Cerebellar cortex (tissue), 1 donor: Measurements from ENCODE around the gene LRP1B.
A peak's percentile ranks its signal among the peaks of the same experiment; 100 is the strongest.

Source experiments
- DNase-seq: peaks from one replicate; pipeline ENCODE4 v3.0.0-alpha.2; 2015; ENCODE audit warnings: low spot score

Gene LRP1B

DNA sequence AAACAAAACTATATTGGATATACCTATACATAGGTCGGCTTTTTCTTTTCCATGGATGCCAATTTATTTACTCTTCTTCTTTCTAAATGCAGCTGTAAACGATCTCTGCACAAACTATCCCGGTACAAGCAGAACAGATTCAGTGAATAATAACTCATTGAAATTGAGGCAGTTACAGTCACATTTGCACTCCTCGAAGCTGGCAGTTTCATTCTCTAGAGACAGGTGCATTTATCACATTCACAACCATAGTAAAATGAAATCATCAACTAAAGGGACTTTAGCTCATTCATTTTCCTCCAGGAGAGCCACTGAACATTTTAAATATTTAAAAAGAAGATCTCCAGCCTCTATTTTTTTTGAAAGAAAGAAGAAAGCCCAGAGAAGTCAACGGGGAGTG is 551.7 kb downstream of the LRP1B start:
- DNase-seq: no peak

DNA sequence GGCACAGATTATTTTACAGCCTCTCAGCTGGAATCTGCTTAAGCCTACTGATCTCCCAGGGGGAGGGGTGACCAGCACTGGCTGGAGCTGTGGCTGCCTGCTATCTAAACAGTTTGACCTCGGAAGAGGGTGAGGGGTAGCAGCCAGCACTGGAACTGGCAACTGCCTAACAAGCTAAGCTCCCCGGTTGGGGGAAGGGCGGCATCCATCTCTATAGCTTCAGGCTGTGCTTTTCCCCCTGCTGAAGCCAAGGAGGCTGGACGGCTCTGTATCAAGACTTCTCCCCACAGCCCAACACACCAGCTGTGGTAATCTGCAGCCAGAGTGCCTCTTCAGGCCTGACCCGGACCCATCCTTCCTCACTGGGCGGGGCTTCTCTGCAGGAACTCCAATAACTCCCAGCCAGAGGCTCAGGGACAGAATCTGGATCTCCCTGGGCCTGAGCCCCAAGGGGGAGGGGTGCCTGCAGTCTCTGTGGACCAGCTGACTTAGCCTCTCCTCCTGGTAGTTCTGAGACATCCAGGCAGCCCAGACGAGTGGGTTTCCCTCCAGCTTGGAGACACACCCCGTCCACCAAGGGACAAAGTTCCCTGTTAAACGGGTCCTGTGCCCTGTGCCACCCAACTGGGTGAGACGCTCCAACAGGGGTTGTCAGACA is 560.2 kb downstream of the LRP1B start:
- DNase-seq: no peak

DNA sequence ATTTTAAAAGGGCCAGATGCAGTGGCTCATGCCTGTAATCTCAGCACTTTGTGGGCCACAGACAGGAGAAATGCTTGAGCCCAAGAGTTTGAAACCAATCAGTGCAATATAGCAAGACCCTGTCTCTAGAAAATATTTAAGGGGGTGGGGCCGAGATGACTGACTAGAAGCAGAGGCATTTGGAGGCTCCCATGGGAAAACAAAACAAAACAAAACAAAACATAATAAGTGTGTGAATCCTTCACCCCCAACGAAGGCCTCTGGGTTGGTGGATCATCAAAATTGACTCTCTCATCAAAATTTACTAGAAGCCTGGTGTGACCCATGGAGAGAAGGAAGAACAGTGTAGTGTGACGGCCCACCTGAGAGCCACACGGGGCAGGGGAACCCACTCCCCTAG is 560.9 kb downstream of the LRP1B start:
- no peak for DNase-seq

DNA sequence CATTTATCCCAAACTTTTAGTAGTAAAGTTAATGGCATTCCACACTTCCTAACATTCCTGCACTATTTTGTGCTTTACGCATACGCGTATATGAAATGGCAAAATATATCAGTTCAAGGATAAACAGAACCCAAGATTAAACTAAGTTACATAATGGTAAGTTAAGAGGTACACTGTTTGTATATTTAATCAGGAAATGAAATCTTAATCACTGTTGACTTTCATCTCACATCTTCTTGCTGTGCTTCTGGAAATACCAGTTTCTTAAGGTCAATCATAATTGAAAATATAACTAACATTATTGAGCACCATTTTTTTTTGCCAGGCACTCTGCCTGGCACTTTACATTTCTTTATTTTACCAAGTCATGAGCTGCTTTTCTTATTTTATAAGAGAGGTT is 565.2 kb downstream of the LRP1B start:
- DNase-seq: no peak

DNA sequence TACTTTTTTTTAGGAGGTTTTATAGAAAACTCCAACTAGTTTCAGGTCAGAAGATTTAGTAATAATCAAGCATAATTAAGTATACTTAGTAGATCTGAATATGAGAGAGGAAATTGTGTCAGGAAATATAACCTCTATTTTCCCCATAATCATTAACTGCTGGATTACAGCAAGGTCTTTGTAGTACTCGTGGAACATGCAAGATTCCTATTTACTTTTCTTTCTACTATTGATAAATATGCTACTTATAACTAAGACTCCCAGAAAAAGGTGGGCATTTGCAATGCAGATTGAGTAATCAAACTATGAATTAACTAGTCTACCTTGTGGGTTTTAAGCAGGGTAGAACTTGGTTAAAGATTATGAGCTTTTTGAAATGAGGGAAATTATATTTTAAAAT is 570.1 kb downstream of the LRP1B start:
- no peak for DNase-seq

DNA sequence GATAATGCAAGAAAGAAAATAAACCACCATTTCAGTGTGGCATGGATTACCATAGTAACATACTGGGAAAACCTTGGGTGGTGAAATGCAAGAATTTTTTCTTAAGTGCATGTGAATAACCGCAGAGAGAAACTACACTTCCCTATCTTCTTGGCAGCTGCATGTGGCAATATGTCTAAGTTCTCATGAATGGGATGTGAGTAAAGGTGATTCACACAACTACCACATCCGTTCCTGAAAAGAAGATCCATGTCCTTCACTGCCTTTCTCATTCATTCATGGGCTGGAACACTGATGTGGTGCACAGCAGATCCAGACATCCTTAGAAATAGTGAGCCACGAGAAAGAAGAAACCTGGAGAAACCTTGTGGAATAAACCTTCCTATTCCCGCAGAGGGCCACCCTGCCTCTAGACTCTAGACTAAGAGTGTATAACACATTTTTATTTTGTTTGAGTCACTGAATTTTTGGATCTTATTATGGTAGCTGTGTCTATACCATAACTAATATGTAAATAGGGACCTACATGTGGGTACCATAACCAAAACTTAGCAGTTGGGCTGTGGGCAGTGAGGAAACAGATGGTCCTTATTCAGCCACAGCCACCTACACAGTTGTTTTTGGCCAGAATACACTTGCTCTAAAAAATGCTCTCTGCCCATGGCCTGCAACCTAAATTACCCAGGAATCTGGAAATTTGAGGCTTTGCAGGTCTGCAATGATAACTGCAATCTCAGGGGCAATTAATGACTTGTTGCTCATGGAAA is 573.3 kb downstream of the LRP1B start:
- DNase-seq: peak; percentile 16

DNA sequence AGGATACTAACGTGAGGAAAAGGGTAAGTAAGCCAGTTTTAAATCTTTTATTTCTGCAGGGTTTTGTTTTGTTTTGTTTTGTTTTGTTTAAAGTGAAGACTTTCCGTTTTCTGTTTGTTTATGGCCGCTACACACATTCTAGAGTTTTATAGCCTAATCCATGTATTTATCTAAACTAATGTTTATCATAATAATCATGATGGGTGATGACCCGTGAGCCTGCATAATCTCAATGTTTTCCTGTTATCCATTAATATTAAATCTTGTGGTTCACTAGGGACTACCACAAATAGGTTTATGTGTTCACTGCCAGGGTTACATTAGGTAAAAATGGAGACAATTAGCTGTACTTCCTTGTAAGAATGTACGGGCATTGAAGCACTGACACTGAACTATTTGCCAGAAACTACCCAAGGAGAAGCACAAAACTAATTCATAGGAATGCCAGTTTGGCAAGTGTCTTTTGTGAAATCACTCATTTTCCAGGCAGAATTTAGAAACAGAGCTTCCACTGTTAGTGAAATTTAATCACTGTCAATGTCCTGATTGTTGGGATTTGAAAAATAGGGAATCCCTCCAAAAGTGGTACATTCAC is 574.8 kb downstream of the LRP1B start:
- DNase-seq: peak; percentile 54

DNA sequence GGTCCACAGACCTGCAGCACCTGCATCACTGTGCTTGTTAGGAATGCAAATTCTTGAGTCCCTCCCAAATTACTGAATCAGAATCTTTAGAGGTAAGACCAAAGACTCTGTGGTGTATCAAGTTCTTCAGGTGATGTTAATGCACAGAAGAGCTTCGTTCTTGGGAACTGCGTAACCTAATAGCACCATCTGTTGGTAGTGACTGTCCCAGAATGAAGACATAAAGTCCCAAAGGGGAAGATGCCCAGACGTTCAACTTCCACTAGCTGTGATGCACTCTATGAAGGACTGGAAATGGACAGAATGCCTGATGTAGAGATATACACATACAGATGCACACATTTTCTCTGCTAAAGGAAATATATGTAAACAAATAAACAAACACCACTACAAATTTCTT is 576.0 kb downstream of the LRP1B start:
- DNase-seq: peak; percentile 73

DNA sequence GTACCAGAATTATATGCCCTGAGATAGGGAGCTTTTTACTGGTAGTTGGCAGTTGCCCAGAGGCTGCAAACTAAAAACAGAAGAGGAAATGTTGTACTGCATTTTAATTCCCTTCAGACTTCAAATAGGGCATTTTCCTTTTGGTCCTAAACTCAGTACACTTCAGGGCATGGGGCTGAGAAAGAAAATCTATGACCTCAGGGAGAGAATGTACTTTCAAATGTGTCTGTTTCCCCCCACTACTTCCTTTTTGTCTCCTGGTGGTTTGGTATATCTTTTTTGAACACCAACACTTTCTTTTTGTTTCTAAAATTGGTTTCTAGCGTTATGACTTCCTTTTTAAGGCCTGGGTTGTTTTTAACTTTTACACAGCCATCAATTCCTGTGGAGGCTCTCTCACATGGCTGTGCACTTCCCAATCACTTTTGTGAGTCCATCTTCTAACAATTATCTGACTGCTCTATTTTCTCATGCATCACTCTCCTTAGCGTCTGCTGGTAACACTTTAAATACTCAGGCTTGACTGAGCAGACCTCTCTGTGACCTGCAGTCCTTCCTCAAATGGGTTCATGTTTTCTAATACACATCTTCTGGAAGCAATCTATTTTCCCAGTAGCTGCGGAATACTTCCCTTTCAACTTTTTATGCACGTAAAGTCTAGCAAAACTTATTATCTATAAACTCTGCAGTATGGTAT is 596.0 kb downstream of the LRP1B start:
- DNase-seq: no peak

DNA sequence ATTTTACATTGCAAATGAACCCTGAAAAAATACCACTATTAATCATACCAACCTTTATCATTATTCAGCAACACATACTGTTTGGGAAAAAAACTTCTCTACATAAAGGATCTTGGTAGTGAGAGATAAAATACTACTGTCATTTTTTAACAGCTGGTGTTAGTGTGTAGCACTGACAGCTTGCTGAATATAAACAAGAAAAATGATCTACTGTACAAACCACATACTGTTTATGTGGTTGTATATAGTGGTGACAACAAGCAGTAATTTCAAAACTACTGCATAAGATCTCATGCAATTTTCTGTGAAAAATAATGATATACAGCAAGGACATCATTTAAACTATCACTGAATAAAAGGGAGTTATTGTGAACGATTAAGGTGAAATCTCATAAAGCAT is 601.2 kb downstream of the LRP1B start:
- DNase-seq: no peak

DNA sequence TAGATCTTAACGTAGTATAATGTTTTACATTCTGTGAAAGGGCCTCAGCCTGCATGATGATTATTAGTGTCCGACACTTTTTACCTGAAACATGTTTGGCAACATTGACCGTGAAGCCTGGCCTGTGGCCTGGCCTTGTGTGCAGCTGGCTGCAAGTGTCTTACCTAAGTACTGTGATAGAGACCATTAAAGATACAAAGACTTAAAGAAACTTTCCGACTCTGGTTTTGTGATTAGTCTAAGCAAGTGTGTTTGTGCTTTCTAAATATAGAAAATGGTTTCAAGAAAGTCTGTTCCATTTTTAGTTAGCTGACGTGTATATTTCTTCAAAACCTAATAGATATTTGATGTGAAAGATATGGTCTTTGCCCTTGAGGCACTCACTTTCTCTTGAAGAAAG is 601.8 kb downstream of the LRP1B start:
- no peak for DNase-seq

DNA sequence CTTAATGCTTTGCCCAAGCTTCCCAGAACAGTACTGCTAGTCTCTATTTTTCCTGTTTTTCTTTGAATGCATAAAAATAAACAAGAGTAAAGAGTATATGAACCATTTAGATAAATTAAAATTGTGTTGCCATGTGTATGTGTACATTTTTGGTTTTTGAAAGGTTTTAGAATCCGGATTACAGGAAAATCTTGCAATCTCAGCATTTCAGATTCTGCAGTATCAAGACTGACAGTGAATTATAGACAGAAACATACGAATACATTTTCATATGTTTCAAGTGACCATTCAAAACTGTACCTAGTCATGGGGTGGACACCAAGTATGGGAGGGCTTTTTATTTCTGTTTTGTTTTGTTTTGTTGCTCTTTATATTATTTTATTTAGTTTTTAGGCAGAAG is 604.1 kb downstream of the LRP1B start:
- DNase-seq: no peak

DNA sequence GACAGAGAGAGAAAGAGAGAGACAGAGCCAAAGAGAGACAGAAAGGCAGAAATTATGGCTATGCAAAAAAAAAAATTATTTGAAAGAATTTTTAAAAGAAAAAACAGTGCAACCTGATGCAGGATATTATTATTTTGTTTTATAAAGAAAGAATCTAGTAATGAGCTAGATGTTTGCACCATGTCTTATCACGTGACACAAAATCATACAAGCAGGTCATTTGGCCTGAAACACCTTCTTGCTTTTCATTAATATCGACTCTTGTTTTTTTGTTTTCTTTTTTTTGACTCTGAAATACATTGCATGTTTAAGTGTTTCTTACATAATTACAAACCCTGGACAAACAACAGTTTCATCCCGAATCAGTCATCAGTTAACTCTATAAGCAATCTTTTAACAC is 606.0 kb downstream of the LRP1B start:
- no peak for DNase-seq

DNA sequence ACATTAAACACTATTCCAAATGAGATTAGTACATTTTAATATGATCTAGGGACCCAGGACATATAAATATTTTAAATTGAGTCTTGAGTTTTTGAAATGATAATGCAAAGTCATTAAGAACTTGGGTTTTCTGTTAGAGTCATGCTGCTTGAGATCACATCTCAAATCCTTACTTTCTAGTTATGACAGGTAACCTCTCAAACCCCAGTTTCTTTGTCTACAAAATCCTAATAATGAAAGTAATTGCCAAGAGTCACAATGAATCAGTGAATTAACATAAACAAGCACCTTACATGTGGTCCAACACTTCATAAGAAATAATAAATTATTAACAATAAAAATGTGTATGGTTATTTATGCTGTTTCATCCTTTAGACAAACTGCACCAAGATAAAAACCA is 607.6 kb downstream of the LRP1B start:
- no peak for DNase-seq

DNA sequence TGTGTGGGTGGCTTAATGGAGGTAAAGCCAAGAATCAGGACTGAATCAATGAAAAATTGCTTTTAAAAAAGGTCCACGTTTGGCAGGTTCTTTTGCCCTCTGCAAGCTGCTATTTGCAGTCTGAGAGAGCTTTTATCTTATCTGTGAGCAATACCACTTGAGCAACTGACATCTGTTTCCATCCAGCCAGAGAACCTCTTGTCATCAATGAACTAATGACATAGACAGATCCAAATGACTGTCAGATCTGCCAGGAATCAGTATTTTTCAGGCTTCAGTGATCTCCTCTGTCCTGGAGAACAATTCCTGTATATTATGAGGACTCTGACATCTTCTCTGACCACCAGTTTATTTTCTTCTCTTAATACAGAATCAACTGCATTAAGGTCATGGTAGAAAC is 608.1 kb downstream of the LRP1B start:
- DNase-seq: peak; percentile 51

DNA sequence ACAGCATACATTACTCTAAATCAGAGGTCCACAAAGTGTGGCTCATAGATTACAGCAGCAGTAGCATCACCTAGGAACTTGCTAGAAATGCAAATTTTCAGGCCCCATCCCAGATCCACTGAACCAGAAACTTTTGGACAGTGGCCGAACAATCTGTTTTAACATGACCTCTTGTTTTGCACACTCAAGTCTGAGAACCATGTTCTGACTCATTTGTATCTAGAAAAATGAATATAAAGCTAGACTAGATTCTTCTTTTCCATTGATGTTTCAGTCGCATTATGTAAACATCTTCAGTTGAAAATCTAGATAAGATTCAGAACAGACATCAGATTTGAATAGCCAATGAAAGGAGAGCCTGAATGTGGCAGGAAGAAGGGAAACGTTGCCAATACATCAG is 608.8 kb downstream of the LRP1B start:
- DNase-seq: peak; percentile 68

DNA sequence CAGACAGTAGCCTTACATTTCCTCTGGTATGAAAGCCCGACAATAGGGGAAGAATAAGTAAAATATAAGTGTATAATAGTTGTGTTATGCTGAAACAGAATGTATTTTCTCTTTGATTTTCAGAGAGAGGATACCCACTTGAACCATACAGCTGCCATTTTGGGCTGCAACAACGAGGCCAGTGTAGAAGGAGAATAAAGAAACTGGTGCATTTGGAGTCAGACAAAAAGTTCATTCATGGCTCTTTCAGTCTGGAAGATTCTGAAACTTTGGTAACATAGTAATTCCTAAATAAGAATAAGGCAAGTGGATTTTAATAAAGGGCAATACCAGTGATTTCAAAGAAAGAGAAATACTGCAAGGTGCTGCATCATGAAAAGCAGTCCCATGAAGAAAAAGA is 610.9 kb downstream of the LRP1B start:
- DNase-seq: no peak

DNA sequence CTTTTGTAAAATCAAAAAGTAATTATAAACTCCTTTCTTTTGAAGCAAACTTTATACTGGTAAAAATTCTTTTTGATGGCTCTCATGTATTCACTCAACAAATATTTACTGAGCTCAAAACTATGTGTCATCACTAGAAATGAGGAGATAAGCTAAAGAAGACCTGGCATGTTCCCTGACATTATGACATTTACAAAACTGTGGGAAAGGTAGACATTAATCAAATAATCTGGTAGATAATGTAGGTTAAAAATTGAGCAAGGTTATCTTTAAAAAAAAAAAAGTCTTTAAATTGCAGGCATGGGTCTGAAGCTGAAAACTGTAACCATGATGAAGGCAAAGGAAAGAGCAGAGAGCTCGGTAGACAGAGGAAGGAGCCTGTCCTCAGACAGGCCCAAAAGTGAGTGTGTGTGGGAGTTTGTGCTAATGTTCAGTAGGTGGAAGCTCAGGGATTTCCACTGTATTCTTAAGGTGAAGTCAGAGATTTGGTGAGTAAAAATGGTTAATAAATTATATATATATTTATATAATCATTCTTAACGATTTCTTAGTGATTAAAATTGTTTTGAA is 612.9 kb downstream of the LRP1B start:
- DNase-seq: no peak

DNA sequence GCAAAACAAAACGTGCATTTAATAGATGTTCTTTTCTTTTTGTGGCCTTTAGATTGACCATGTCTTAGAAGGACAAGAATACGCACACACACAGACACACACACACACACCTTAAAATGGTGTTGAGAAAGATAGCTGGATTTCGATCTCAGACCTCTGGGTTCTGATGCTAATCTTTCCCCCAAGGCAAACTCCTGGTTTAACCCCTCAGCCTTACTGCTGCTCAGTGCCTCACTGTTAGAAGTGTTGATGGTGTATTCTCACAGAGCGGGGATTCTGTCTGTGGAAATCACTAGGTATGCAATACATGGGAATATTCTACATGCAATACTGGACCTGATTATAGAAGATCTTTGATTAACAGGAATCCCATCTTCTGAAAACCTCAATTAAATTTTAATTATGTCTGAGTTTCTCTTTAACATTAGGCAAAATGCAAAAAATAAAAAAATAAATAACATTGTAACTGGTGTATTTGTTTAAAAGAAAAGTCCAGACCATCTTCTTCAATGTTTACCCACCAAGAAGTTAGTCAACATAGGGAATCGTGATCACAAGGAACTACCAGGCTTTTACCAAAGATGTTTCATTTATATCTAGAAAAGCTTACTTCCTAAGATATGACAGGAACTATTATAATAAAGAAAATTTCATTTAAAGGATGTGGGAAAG is 613.5 kb downstream of the LRP1B start:
- DNase-seq: no peak

DNA sequence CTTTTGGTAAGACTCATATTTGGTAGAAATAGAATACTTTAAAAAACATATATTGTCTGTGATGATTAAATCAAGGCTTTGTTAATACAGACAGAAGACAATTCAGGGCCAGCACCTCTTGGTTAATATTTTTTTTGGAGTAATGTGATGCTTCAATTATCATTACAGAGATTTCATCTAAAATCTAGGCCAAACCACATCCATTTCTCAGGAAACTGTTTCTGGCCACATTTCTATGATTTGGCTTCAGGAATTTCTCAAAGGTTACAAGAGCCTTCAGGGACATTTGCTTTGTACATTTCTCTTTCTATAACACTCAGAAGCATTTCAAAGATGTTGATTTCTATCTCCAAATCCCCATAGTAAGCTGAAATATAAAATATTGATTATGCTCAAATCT is 614.9 kb downstream of the LRP1B start:
- no peak for DNase-seq

DNA sequence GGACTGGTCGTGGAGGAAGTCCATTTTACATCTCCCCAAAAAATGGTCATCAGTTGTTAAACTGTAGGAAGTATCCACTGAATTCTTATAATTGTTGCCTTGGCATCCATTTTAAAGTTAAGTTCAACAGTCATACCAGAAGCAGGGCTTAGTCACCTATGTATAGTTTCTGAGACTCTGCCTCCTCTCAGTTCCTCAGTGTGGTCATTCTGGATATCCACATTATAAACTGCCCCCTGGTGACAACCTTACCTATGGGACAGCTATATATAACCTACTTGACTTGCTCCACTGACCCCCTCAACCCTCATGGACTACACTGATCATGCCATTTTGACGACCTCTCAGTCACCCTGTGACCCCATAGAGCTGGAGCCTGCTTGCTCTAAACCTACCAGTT is 617.0 kb downstream of the LRP1B start:
- no peak for DNase-seq
